NCI-H2107 (cell line): ENCODE data around the gene ZNF764.
"Not testable (repeated sequence)": the region's sequence is repeated elsewhere in the genome, so short reads cannot be mapped to it uniquely, and the experiment has no call there.

Experiments
- DNase-seq: peaks from one replicate; lab custom pipeline; 2025; lab: John Stamatoyannopoulos, UW

The ZNF764 gene

DNA sequence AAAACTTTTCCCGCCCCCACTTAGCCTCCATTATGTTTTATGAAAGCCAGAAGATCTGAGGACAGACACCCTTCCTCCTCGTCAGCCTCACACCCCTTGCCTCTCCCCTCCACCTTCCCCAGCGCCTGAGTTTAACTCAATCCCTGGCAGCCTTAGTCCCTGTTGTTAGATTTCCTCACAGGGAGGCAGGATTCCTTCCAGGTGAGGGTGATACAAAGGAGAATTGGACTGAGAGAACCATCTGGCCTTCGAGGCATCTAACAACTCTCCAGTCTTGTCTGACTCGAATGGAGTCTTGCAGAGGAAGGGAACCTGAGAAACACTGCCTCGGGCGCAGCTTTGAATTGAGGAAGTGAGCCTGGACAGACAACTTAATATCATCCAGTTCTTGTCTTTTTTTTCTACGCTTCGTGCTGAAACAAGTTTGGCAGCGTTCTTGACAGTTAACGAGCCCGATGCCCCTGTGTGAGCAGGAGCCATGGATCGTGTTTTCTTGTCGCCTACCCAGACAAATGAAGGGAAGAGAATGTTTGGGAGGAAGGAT lies 30.5 kb downstream of the ZNF764 start:
- peak; percentile 74 for DNase-seq

- peak; percentile 94 for DNase-seq
Observed at GRCh38 chr16:30526823-30527634, 31.1 kb downstream of the ZNF764 start.

GRCh38 chr16:30526137-30526822 lies 31.9 kb downstream of the ZNF764 start, which contains the start of gene ZNF768:
TSS of gene ZNF768 (minus strand) at chr16:30526566. CDS start at chr16:30526413, 153 bp downstream.
- no peak for DNase-seq

DNA sequence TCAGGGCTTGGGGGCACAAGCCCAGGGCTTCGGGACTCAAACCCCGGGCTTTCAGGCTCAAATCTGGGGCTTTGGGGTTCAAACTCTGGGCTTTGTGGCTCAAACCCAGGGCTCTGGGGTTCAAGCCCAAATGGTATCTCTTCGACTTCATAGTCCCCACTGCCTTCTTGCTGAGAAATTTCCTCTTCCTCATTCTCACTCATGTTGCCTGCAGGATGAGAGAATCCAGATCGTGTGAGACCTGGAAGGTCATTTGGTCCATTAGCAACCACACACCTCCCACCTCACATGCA lies 32.4 kb downstream of the ZNF764 start:
- DNase-seq, result no peak

- no peak for DNase-seq
Observed at GRCh38 chr16:30524575-30525568, 33.3 kb downstream of the ZNF764 start.

GRCh38 chr16:30523768-30524574 lies 34.2 kb downstream of the ZNF764 start:
- no peak for DNase-seq

- DNase-seq, result not testable (repeated sequence)
Observed at GRCh38 chr16:30522702-30523463, 35.3 kb downstream of the ZNF764 start.

GRCh38 chr16:30521873-30522641 lies 36.1 kb downstream of the ZNF764 start:
- no peak for DNase-seq

- DNase-seq, result no peak
Observed at GRCh38 chr16:30521476-30521872, 36.7 kb downstream of the ZNF764 start.

GRCh38 chr16:30519120-30520049 lies 38.8 kb downstream of the ZNF764 start:
- no peak for DNase-seq

DNA sequence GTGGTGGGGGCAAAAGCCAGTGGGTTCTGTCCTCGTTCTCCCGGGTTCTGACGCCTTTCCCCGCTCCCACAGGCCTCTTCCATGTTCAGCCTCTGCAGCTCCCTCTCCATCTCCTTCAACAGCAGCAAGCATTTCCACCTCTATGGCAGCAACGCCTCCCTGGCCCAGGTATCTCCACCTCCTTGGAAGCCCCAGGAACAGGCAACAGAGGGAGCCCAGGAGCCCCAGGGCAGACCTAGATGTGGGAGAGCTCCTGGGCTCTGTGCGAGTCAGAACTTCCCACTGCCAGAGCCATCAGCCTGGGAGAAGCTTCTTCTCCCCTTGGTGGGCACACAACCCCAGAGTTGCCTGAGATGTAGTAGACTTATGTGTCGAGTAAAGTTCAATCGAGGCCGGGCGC lies 39.6 kb downstream of the ZNF764 start:
- DNase-seq, result no peak

DNA sequence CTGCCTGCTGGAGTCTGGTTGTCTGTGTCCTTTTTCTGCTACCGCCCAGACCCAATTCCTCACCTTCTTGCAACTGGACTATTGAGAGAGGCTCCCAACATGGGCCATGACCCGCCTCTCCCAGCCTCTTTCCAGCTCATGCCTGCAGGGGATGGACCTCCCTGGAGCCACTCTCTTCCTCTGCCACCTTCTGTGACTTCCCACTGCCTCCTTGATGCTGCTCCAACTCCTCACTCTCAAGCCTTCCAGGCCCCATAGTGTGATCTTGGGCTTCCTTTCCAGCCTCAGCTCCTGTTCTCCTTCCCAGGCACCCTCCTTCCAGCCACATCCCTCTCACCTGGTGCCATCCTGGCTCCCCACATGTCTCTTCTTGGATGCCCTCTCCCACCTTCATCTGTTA lies 42.9 kb downstream of the ZNF764 start:
- DNase-seq, result no peak

DNA sequence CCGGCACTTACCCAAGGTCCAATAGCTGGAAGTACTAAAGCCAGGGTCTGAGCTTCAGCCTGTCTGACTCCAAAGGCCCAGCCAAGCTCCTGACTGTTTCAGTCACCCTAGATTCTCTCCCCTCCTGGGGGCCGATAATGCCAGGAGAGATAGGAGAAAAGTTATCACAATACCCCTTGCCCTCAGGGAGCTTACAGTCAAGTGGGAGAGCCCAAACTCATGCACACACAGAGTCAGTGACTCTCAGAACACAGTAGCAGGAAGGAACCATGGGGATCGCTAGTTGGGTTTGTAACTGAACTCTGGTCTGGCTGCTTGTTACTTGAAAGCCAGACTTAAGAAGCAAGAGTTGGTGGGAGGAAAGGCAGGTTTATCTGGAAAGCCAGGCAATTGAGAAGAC lies 46.7 kb downstream of the ZNF764 start:
- DNase-seq, result no peak

DNA sequence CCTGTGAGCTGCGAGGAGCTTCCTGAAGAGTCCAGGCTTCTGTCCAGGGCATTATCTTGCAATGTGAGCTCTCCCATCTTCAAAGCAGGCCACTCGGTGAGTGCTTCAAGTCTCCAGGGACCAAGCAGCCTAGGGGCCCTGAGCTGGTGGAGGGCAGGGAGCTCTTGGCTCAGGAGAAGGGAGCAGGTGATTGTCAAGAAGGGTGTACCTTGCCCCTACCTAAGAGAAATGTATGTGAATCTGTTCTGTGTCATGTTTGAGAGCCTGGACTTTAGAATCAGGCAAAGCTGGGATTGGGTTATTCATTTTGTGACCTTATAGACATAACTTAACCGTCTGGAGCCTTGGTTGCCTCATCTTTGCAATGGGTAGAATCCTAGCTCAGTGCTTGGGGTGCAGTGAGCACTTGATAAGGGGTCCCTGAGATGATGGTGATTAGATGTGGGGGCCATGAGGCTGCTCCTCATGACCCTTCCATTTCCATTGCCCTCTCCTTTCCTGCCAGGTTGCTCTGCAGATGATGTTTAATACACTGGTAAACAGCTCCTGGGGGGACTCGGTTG lies 47.7 kb downstream of the ZNF764 start:
- DNase-seq, result no peak

DNA sequence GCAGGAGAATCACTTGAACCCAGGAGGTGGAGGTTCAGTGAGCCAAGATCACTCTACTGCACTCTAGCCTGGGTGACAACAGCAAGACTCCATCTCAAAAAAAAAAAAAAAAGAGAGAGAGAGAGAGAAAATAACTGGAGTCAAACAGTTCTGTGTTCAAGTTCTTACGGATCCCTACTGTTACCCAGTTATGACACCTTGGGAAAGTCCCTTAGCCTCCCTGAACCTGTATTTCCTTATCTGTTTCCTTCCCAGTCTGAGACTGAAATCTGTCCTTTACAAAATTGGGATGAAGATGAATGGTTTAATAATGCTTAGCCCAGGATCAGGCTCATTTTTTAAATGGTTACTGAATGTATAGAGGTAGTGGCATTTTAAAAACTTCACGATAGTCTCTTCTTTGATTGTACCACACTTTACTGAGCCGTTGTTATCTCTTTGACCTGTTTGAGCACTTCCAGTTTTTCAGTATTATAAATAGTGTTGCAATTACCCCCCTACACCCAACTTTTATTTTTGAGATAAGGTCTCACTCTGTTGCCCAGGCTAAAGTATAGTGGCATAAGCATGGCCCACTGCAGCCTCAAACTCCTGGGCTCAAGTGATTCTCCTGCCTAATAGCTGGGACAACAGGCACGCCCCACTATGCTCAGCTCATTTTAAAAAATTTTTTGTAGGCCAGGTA lies 49.0 kb downstream of the ZNF764 start:
- no peak for DNase-seq
